SK-N-DZ (cell line): ENCODE data around the gene ZFP36L2.

Experiments used
- DNase-seq: peaks from one replicate; pipeline ENCODE4 v3.0.0-alpha.2; 2015; ENCODE audit warnings: low spot score

The ZFP36L2 gene

DNA sequence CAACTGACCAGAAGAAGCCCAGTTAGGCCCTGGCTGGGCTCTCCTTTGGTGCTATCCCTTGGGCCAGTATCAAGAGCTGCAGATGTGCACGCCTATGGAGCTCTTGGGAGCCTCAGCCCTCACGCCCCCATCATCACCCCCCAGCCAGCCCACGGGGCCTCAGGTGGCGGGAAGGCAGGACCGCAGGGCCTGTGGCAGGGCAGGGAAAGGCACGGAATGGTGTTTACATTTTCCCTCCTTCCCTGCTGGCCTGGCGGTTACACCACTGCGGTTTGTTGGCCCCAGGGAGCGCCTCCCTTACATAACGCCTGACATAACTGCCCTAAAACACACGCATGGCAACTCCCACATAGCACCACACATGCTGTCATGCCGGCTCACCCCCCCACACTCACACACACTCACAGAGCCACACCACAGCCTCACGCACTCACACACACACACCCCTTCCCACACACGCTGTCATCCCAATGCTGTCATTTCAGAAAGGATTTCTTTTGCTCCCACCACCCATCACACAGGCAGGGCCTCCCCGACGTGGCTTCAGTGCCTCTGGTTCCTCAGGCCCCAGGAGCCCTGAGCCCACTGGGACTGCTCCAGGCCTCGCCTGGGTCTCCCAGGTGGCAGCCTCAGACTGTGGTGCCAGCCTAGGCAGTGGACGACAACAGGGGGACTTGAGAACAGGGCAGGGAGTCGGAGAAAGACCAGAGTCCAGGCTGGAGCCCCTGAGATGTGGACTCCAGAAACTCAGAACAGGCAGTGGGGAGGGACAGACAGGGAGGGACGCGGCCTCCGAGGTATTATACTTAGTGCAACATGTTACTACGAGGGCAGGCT, 15.7 kb downstream of the ZFP36L2 start:
- DNase-seq: no peak

DNA sequence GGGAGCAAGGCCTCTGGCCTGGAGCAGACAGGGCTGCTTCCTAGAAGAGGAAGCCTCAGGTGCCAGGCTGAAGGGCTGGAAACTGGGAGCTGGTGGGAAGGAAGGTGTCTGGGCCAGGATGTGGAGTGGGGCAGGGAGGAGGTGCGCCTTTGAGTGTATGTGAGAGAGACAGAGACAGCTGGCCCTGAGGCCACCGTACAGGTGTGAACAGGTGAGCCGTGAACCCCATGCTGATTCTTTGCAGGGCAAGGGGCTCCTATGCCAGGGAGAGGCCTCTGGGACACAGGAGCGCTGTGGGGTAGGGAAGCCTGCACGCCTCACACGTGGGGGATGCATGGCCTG, 16.3 kb downstream of the ZFP36L2 start:
- DNase-seq: no peak

DNA sequence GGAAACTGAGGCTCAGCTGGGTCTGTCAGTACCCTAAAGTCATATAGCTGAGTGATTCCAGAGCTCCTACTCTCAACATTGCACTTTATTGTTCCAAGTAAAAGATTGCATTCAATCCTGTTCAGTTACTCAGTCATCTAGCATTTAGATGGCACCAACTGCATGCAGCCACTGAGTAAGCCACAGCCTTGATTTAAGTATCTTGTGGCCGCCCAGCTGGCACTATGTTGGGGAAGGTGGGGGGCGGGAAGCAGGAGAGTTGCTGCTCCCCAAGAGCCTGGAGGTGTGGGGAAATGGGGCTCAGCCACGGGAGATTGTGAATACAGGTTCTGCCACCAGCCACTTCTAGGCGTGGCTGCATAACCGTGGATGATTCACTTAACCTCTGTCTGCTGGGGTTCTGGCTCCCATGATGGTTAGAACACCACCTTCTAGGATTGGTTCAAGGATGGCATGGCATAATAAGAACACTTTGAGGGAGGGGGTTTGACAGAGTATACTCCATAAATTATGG, 17.1 kb downstream of the ZFP36L2 start:
- DNase-seq: no peak

DNA sequence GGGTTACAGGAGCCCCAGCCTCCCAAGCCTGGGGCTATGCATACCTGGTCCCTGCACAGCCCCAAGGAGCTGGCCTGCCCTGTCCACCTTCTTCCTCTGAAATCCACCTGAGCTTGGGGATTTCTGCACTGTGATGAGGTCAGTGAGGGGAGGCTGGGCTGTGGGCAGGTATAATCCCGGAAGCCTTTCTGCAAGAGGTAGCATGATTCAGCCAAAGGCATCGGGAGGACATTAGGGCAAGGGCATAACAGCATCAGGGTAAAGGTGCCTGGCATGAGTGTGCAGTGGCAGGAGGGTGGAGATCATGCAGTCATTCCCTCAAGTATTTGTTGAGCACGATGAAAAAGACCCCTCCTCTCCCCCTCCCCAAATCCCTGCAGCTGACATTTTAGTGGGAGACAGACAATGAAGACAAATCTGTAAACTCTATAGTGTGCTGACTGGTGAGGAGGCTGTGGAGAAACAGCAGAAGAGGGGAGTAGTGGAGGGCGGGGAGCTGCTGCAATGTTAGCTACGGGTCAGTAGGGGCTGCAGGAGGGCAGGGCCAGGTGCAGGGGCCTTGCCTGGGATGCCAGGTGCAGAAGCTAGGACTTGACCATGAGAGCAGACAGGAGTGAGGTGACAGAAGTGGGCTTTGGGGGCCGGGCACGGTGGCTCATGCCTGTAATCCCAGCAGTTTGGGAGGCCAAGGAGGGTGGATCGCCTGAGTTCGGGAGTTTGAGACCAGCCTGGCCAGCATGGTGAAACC, 18.7 kb downstream of the ZFP36L2 start:
- DNase-seq: no peak

DNA sequence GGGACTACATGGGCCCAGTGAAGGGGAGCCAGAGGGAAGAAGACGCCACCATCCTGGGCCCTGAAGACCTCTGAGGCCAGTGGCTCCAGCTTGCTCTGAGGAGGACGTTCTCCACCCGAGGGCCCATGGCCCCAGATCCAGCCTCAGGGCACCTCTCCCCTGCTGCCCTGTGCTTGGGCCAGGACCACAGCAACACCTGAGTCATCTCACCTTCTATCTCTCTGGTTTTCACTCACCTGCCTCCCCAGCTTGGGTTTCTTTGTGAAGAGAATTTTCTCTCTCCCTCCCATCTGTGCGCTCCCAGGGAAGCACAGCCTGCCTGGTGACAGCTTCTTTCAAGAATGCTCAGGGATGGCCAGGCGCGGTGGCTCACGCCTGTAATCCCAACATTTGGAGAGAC, 19.8 kb downstream of the ZFP36L2 start:
- DNase-seq: no peak

DNA sequence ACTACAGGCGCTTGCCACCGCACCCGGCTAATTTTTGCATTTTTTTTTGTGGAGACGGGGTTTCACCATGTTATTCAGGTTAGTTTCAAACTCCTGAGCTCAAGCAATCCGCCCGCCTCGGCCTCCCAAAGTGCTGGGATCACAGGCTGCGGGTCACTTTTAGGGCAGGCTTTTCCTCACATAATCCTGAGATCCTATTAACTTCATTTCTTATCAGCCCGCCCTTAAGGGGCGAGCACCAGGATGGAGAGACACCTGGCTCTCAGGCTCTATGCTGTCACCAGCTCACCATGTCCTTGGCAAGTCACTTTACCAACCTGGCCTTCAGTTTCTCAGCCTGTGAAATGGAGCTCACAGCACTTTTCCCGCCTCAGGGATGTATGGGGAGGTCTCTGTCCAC, 23.0 kb downstream of the ZFP36L2 start:
- DNase-seq: no peak

DNA sequence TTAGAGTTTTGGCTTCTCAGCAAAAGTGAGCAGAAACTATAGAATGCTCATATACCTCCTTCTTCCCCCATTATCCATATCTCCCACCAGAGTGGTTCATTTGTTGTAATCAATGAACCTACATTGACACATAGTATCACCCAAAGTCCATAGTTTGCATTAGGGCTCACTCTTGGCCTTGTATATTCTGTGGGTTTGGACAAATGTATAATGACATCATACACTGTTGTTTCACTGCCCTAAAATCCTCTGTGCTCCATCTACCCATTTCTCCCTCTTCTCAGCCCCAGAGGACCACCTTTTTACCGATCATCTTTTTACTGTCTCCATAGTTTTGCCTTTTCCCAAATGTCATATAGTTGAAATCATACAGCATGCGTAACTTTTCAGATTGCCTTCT, 24.1 kb downstream of the ZFP36L2 start:
- DNase-seq: no peak

DNA sequence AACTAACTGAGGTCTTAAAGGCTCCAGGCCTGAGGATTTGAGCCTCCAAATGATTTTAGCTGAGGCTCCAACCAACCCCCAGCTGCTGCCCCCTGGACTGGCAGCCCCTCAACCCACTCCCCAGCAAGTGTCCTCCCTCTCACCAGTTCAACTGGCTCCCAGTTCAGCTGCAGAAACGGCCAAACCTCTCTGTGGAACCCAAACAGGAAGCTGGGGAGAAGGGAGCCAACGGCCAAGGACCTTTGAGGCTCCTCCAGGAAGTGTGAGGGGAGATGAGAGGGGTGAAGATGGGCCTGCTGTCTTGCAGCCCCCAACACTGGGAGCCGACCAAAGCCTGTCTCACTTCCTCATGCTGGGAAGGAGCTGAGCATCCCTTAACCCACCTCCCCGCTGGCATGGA, 24.9 kb downstream of the ZFP36L2 start:
- no peak for DNase-seq

DNA sequence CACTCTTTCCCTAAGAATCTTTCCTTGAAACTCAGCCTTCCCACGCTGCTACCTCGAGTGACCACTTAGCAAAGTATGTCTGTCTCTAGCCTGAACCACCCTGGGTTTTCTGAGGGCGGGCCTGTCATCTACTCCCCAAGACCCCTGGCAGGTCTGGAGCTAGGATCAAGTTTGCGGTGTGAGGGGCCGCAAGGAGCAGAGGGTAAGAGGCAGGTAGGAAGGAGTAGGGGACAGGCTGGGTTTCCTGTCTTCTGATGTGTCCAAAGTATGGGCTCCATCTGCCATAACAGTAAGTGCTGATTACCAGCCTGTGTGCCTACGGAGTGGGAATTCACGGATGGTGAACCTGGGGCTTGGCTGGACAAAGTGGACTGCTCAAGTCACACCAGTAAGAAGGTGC, 25.4 kb downstream of the ZFP36L2 start:
- DNase-seq: no peak

DNA sequence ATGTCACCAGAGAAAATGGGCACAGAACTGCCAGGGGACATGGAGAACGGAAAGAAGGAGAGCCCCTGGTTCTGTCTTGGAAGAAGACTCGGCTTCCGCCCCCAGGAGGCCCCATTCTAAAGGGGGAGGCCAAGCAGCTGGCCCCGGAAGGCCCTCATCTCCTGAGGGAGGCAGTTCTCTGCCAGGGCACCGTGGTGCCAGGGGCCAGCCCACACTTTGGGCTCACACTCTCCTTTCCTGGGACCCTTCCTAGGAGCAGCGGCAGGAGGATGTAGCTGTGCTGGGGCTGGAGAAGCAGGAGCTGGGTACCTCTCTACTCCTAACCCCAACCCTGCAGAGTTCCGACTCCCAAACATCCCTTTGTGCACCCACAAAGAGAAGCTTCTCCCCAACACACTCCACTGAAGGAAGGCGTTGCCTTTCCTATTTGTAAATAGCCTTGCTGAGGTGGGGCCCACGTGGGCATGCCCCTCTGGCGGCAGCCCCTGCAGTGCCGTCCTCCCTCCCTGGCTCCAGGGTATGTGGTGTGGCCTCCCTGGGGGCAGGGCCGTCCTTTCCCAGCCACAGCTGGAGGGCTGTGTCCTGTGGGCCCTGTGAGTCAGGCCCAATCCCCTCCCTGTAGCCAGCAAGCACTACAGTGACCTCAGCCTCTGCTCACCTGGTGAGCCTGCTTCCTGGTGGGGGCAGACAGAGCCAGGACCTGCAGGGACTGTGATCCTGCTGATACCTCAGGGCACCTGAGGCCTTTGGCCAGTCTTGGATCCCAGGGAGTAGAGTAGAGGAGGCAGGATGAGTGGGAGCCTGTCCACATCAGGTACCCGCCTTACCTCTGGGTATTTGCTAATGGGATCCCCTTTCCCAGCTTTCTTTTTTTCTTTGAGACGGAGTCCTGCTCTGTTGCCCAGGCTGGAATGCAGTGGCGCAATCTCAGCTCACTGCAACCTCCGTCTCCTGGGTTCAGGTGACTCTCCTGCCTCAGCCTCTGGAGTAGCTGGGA, 26.6 kb downstream of the ZFP36L2 start:
- no peak for DNase-seq

DNA sequence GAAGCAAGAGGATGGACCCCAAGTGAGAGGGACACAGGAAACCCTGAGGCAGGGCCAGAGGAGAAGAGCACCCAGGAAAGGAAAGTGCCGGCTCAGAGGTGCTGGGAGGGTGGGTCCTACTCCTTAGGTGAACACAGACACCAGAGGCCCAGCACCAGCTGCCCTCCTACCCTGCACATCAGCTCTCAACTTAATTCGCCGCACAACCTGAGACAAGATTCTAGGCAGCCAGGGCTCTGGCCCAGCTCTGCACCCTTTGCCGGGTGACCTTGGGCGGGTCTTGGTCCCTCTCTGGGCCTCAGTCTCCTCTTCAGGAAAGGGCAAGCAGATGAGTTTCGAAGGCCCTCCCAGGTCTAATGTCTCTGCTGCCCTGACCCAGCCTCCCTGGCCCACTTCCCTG, 28.1 kb downstream of the ZFP36L2 start:
- DNase-seq: no peak

DNA sequence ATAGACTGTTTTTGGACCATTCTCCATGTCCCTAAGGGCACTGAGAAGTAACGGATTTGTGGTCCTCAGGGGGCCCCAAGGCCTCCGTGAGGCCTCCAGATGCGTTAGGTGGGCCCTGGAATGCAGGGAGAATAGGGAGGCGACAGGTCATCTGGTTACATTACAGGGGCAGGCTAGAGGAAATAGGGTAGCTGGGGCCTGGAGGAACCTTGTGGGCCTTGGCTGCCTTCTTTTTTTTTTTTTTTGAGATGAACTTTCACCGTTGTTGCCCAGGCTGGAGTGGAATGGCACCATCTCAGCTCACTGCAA, 28.9 kb downstream of the ZFP36L2 start:
- DNase-seq: no peak

DNA sequence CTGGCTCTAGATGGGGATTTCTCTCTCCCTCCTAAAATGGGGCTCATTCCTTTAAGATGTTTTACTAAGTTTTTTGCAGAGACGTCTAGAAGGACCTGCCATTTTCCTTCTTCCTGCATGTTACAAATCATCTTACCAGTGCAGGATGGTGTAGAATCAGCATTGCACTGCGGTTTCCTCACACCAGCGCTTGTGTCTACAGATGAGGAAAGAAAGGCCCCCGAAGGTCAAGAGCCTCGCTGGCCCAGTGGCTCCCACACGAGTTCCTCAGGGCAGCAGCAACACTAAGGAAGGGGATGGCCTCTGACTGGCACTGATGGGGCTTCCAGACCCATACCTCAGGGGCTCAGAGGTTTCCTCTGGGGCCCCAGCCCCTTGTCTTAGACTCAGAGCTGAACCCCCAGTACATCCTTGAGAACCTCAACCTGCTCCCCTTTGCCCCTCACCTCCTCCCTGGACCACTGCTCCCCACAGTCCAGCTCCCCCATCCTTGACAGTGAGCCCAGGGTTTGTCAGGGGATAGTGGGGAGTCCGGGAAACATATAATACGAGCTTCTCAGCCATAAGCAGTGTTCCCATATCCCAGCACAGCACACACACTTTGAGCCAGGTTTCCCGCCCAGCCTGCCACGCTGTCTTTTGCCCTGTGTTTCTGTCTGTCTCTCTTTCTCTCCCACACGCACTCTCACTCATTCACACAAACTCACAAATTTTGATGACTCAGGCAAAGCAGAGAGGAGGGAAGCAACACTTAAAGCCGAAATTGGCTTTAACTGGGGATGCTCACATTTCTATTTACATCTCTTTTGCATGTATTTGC, 29.4 kb downstream of the ZFP36L2 start:
- no peak for DNase-seq

DNA sequence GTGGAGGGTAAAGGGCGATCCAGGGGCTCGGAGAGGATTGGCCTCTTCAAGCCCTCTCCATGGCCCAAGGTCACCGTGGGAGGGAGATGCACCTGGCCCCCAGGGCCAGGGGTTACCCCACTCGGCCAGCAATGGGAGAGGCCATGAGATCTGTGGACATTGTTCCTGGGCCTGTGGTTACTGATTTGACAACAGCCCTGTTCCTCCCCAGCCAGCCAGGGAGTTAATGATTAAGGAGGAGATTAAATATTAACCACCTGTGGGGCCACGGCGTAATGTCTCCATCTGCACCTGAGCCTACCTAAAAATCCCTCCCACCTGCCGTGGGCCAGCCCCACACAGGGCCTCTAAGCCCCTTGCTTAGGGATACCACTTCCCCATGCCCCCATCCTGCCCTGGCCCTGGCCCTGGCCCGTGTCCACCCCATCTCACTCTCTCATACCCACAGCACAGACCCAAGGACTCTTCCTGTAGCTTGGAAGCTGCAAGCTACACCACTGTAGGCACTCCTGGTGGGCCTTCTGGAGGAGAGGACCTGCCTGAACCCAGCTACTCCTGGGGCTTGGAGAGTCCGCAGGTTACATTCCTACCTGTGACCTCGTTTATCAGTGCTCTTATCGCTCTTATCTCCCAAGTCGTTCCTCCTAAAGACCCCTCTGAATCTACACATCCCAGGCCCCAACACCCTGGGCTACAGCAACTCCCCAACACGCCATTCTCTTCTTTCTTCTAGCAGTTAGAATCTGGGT, 32.1 kb downstream of the ZFP36L2 start:
- DNase-seq: no peak

DNA sequence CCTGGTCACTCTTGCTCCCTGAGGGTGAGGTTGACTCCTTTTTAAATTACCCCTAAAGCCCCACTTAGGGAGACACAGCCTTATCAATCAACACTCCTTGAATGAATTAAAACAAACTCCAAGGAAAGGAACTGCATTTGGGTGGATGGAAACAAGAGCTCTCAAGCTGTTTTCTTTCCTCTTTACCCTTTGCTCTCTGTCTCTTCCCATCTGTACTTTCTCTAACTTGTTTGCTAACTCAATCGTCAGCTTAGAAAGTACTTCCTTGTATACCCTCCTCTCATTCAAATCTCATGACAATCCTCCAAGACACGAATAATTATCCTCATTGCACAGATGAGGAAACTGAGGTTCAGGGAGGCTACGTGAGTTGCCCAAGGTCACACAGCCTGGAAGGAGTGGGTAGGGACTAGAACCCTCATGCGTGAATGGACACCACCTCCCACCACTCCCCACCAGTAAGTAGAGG, 32.7 kb downstream of the ZFP36L2 start:
- DNase-seq: no peak

DNA sequence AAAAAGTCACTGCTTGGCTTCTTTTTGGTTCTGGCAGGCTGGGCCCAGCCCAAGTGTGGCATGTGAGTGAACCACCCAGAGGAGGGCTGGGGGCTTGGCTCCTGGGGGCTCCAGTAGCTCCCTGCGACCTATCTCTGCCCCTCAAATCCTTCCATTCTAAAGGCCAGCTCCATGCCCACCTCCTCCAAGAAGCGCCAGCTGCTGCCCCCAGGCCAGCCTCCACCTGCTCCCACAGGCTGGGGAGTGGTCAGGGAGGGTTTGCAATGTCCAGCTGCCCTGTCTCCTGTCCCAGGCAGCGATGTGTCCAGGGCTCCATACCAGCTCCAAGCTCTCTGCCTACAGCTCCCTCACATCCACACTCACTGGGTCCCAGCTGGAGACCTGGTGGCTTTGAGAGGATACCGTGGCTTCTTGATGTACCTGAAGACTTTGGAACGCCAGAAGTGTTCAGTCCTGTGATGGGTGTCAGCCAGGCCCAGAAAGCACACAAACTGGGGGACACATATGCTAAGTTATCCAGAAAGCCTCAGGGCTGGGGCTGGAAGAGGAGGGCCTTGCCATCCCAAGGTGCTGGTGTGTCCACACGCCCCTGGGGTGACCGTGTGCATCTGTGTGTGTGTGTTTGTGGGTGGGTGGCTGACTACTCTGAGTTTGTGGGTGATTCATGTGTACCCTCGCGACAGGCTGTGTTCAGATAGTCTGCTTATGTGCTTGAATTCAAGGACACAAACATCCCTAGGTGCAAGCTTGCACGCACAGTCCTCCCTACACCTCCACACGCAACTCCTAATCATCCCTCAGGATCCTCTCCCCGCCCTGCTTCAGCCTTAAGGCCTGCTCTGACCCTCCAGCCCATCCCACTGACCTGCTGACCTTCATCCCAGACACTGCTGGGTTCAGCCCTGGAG, 33.4 kb downstream of the ZFP36L2 start:
- no peak for DNase-seq

DNA sequence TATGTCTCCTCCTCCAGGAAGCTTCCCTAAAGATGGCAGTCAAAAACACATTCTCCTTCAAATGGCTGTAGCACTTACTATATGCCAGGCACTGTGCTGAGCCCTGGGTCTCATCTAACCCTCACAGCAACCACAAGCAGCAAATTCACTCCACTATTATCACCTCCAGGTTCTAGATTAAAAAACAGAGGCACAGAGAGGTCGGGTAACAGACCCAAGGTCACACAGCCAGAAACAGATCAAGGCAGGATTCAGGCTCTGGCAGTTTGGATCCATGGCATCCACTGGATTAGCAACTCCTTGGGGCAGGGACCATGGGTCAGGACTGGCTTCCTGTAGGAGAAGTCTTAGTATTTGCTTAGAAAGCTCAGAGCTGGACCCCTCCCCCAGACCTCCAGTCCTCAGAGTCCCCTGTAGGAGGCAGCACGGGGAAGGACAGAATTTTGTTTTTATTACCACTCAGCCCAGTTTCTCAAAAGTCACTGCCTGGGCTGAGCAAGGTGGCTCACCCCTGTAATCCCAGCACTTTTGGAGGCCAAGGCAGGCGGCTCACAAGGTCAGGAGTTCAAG, 34.4 kb downstream of the ZFP36L2 start:
- no peak for DNase-seq

DNA sequence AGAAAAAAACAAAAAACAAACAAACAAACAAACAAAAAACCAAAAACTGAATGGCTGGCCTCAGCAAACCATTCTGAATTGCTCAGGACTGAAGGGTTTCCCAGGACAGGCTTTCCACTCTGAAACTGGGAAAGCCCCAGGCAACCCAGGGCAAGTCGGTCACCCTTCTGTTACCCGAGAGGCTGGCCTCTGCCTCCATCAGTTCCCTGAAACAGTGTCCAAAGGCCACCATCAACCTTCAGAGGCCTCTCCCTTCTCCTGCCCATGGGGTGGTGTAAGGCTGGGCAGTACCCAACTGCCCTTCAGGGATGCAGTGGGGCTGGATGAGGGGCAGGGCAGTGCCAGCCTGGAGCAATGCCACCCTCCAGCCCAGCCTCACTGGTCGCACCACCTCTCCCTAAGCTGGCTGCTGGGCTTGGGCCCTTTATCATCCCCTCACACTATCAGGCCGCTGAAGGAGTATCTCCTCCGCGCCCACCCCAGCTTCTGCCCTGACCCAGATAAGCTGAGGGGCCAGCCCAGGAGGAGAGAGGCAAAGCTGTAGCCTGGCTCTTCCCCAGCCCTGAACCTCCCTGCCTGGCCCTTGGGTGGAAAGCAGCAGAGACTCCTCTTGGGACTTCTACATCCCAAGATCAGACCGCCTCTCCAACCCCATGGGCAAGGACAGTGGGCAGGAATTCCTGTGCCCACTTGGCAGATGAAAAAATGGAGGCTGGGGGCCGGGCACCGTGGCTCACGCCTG, 35.9 kb downstream of the ZFP36L2 start:
- no peak for DNase-seq
